ENCODE measurements around the gene GPLD1. TPM values are rescaled to one million over a fixed set of nuclear protein-coding genes. Genes with fewer than 3 reads are reported as not detected.

The GPLD1 gene
- total and polyA plus RNA-seq, 9 of the 15 experiments (the other 6 are each of a cell fraction or from before 2014, with no cell fraction given), result 0.11 to 1.3 (median 0.82) TPM

- no peak for TF ChIP-seq TCF7L2 (IDR thresholded peaks at IDR 0.05; ENCODE audit: low read depth, low read length)
- TF ChIP-seq NR2C1 (IDR thresholded peaks at IDR 0.05), result no peak
- peak; percentile 52; the same call in 1 of the 2 replicates for TF ChIP-seq NR2C1 (tag; IDR thresholded peaks at IDR 0.05)
- TF ChIP-seq RFX7 (CRISPR knock-in tag; IDR thresholded peaks at IDR 0.05), result no peak
- TF ChIP-seq TCF15 (CRISPR knock-in tag; IDR thresholded peaks at IDR 0.05), result peak; percentile 62; the same call in 1 of the 2 replicates
- TF ChIP-seq, protein P1, sequence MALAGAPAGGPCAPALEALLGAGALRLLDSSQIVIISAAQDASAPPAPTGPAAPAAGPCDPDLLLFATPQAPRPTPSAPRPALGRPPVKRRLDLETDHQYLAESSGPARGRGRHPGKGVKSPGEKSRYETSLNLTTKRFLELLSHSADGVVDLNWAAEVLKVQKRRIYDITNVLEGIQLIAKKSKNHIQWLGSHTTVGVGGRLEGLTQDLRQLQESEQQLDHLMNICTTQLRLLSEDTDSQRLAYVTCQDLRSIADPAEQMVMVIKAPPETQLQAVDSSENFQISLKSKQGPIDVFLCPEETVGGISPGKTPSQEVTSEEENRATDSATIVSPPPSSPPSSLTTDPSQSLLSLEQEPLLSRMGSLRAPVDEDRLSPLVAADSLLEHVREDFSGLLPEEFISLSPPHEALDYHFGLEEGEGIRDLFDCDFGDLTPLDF (CRISPR knock-in tag; IDR thresholded peaks at IDR 0.05), result no peak
- no peak for TF ChIP-seq ZNF263 (CRISPR knock-in tag; IDR thresholded peaks at IDR 0.05; ENCODE audit: borderline replicate concordance)
- TF ChIP-seq, protein P2, sequence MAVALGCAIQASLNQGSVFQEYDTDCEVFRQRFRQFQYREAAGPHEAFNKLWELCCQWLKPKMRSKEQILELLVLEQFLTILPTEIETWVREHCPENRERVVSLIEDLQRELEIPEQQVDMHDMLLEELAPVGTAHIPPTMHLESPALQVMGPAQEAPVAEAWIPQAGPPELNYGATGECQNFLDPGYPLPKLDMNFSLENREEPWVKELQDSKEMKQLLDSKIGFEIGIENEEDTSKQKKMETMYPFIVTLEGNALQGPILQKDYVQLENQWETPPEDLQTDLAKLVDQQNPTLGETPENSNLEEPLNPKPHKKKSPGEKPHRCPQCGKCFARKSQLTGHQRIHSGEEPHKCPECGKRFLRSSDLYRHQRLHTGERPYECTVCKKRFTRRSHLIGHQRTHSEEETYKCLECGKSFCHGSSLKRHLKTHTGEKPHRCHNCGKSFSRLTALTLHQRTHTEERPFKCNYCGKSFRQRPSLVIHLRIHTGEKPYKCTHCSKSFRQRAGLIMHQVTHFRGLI (CRISPR knock-in tag; IDR thresholded peaks at IDR 0.05), result peak; percentile 76
- no peak; the same call in 1 of the 2 replicates for TF ChIP-seq BACH1 (tag; IDR thresholded peaks at IDR 0.05)
- TF ChIP-seq, protein P3, sequence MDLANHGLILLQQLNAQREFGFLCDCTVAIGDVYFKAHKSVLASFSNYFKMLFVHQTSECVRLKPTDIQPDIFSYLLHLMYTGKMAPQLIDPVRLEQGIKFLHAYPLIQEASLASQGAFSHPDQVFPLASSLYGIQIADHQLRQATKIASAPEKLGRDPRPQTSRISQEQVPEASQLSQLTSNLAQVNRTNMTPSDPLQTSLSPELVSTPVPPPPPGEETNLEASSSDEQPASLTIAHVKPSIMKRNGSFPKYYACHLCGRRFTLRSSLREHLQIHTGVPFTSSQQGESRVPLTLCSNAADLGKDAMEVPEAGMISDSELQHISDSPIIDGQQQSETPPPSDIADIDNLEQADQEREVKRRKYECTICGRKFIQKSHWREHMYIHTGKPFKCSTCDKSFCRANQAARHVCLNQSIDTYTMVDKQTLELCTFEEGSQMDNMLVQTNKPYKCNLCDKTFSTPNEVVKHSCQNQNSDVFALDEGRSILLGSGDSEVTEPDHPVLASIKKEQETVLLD (IDR thresholded peaks at IDR 0.05), result no peak
- no peak for TF ChIP-seq ZBTB1 (CRISPR knock-in tag; IDR thresholded peaks at IDR 0.05; ENCODE audit: borderline replicate concordance, low read depth)
- TF ChIP-seq ATF2 (CRISPR knock-in tag; IDR thresholded peaks at IDR 0.05), result no peak
- no peak for TF ChIP-seq BCL6 (CRISPR knock-in tag; IDR thresholded peaks at IDR 0.05)
- TF ChIP-seq TAF15 (IDR thresholded peaks at IDR 0.05; ENCODE audit: low read depth, low read length), result no peak
- TF ChIP-seq, protein P4, sequence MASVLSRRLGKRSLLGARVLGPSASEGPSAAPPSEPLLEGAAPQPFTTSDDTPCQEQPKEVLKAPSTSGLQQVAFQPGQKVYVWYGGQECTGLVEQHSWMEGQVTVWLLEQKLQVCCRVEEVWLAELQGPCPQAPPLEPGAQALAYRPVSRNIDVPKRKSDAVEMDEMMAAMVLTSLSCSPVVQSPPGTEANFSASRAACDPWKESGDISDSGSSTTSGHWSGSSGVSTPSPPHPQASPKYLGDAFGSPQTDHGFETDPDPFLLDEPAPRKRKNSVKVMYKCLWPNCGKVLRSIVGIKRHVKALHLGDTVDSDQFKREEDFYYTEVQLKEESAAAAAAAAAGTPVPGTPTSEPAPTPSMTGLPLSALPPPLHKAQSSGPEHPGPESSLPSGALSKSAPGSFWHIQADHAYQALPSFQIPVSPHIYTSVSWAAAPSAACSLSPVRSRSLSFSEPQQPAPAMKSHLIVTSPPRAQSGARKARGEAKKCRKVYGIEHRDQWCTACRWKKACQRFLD (CRISPR knock-in tag; IDR thresholded peaks at IDR 0.05), result peak; percentile 81
- no peak for TF ChIP-seq HLTF (IDR thresholded peaks at IDR 0.05)
- TF ChIP-seq SIRT6 (IDR thresholded peaks at IDR 0.05; ENCODE audit: low read depth, low read length), result no peak
- no peak for TF ChIP-seq STAT5A (IDR thresholded peaks at IDR 0.05; ENCODE audit: borderline replicate concordance, low read length)
- no peak for TF ChIP-seq RBM39 (optimal IDR thresholded peaks at IDR 0.05; ENCODE audit: low read depth, low read length)
- no peak for TF ChIP-seq ZNF347 (CRISPR knock-in tag; IDR thresholded peaks at IDR 0.05; ENCODE audit: low read depth)
These were observed 33.1 kb upstream of the GPLD1 start (continued) for GRCh38 chr6:24522228-24523176.
